Endothelial cell of umbilical vein (primary cell): Measurements from ENCODE around the gene SPEF2. TPM values are rescaled to one million over a fixed set of nuclear protein-coding genes. Genes with fewer than 3 reads are reported as not detected.

Experiments
- BruUV-seq: library from RNA; stranded (reverse); fragments of 400-500 nt; replicated peaks from 2 replicates; lab custom pipeline; 2021; lab: Mats Ljungman, UMichigan
- CTCF ChIA-PET: fragments of 300-600, 350-600 bp; sonication (Branson Sonifier 250); formaldehyde crosslinking; loops from one replicate; lab custom pipeline; 2021; ENCODE audit warnings: antibody characterized with exemption, inconsistent platforms; lab: Charles Lee
- POLR2A ChIA-PET: fragments of 300-600, 350-600 bp; sonication (Branson Sonifier 250); formaldehyde crosslinking; loops from one replicate; lab custom pipeline; 2021; ENCODE audit warnings: antibody characterized with exemption, inconsistent platforms; lab: Charles Lee
- DNase-seq: peaks from one replicate; pipeline ENCODE4 v3.0.0-alpha.2; 2011; ENCODE audit warnings: low read depth, low spot score
- FAIRE-seq: peaks from 2 replicates; lab custom pipeline; 2011; peaks lifted over from hg19 to GRCh38; lab: Jason Lieb, UNC
- H2AFZ ChIP-seq: 2 replicates; pipeline ENCODE4 v1.6.0; 2012; ENCODE audit warnings: low read depth, low read length, control low read depth, inconsistent platforms
- H3K27ac ChIP-seq: 2 replicates; pipeline ENCODE4 v1.5.1; 2011; ENCODE audit warnings: low read depth, mild to moderate bottlenecking, control low read depth, low read length, moderate library complexity; ENCODE audit not compliant: insufficient read depth
- H3K27me3 ChIP-seq, 2 experiments: 2 replicates each; pipeline versions ENCODE4 v1.6.0 to v1.6.1; 2011; ENCODE audit warnings: low read length in 2 of 2, mixed read lengths in 1 of 2; ENCODE audit not compliant: control insufficient read depth in 2 of 2, insufficient read depth in 2 of 2
- H3K36me3 ChIP-seq, 2 experiments: 2 replicates in 1 of 2; 3 replicates in 1 of 2; pipeline ENCODE4 v1.5.1; 2011; ENCODE audit warnings: low read length in 2 of 2, mild to moderate bottlenecking in 1 of 2, moderate library complexity in 1 of 2; ENCODE audit not compliant: control insufficient read depth in 2 of 2, insufficient read depth in 2 of 2; ENCODE audit errors: extremely low read depth in 1 of 2
- H3K4me1 ChIP-seq: 3 replicates; pipeline ENCODE4 v1.5.1; 2011; ENCODE audit warnings: mild to moderate bottlenecking, low read length; ENCODE audit not compliant: control insufficient read depth, insufficient read depth; ENCODE audit errors: extremely low read depth
- H3K4me2 ChIP-seq: 2 replicates; pipeline ENCODE4 v1.6.1; 2011; ENCODE audit warnings: low read length, control low read depth, mixed read lengths; ENCODE audit not compliant: insufficient read depth
- H3K4me3 ChIP-seq, 3 experiments: fragments of 200-600 bp in 1 of 3; sonication (generic), shearing (Covaris generic) in 1 of 3; replicated peaks in 1 of 3; 2 replicates each; pipeline ENCODE4 v1.5.1; 2011 to 2016; ENCODE audit warnings: control low read depth in 3 of 3, low read length in 3 of 3, mild to moderate bottlenecking in 2 of 3, inconsistent platforms in 1 of 3, low read depth in 1 of 3, moderate library complexity in 1 of 3; ENCODE audit not compliant: insufficient read depth in 1 of 3
- H3K79me2 ChIP-seq: 2 replicates; pipeline ENCODE4 v1.6.0; 2012; ENCODE audit warnings: low read length, inconsistent platforms; ENCODE audit not compliant: control insufficient read depth, insufficient read depth
- H3K9ac ChIP-seq: replicated peaks from 2 replicates; pipeline ENCODE3; 2011; ENCODE audit warnings: low read length, control low read depth; ENCODE audit not compliant: insufficient read depth; ENCODE audit errors: extremely low read depth
- H3K9me1 ChIP-seq: replicated peaks from 3 replicates; pipeline ENCODE4 v1.6.0; 2011; ENCODE audit warnings: mild to moderate bottlenecking, low read length; ENCODE audit not compliant: control insufficient read depth, insufficient read depth; ENCODE audit errors: extremely low read depth
- H3K9me3 ChIP-seq: replicated peaks from 2 replicates; pipeline ENCODE4 v1.5.1; 2012; ENCODE audit warnings: low read length, inconsistent platforms; ENCODE audit not compliant: control insufficient read depth, insufficient read depth
- H4K20me1 ChIP-seq: replicated peaks from 2 replicates; pipeline ENCODE3; 2011; ENCODE audit warnings: mild to moderate bottlenecking, low read length; ENCODE audit not compliant: control insufficient read depth, insufficient read depth; ENCODE audit errors: extremely low read depth
- CTCF ChIP-seq, 2 donors: IDR thresholded peaks; 1 replicate in 1 of 2; 2 replicates in 1 of 2; pipeline ENCODE4 v1.5.1; 2011; ENCODE audit warnings: low read length in 2 of 2, mild to moderate bottlenecking in 2 of 2, moderate library complexity in 2 of 2, control low read depth in 1 of 2, inconsistent platforms in 1 of 2, low read depth in 1 of 2; ENCODE audit not compliant: insufficient read depth in 1 of 2; ENCODE audit errors: extremely low read depth in 1 of 2
- EZH2 ChIP-seq: IDR thresholded peaks from 2 replicates; pipeline ENCODE4 v1.6.1; 2012; ENCODE audit warnings: borderline replicate concordance, low read depth, mild to moderate bottlenecking, moderate library complexity, low read length, inconsistent platforms; ENCODE audit not compliant: severe bottlenecking
- FOS ChIP-seq: IDR thresholded peaks from 2 replicates; pipeline ENCODE4 v1.6.1; 2011; ENCODE audit warnings: mild to moderate bottlenecking, low read length, moderate library complexity, borderline replicate concordance; ENCODE audit not compliant: insufficient read depth
- GATA2 ChIP-seq: IDR thresholded peaks from 2 replicates; pipeline ENCODE4 v1.7.0; 2011; ENCODE audit warnings: low read depth, mild to moderate bottlenecking, moderate library complexity, mixed read lengths, low read length; ENCODE audit not compliant: insufficient read length, insufficient read depth
- JUN ChIP-seq: IDR thresholded peaks from 2 replicates; pipeline ENCODE4 v1.6.1; 2011; ENCODE audit warnings: borderline replicate concordance, low read depth; ENCODE audit not compliant: insufficient read length, insufficient read depth
- POLR2A ChIP-seq: IDR thresholded peaks from 2 replicates; pipeline ENCODE4 v1.6.1; 2012; ENCODE audit warnings: low read depth, mild to moderate bottlenecking, control low read depth, low read length
- dilution Hi-C: fragments of 300-500 bp; cut with MboI; formaldehyde crosslinking; loops from one replicate; pipeline ENCODE4 v1.15.0; 2019; ENCODE audit warnings: low sequenced_read_pairs; ENCODE audit not compliant: extremely low pct_ligation_motif_present
- intact Hi-C: fragments of 100-400 bp; cut with micrococcal nuclease; formaldehyde crosslinking; loops from one replicate; pipeline ENCODE4 v1.10.0; 2022
- polyA plus RNA-seq, 4 experiments: library from polyadenylated mRNA; depleted of rRNA in 3 of 4; stranded (reverse) in 3 of 4; unstranded in 1 of 4; fragments of >200 nt; gene quantifications; 2 replicates each; pipeline versions ENCODE4 v1.2.1 to v1.2.3, GENCODE V29; 2011 to 2012; ENCODE audit warnings: missing spikeins in 1 of 4
- total RNA-seq: library from RNA; stranded (reverse); gene quantifications from 2 replicates; pipeline ENCODE4 v1.2.3, GENCODE V29; 2021

SPEF2 gene
- total and polyA plus RNA-seq, 2 donors (not counting 3 experiments of a cell fraction or from before 2014, with no cell fraction given): 0.28 to 0.73 TPM

GRCh38 chr5:35830587-35830986 is 212.9 kb downstream of the SPEF2 start:
- Histone ChIP-seq H3K4me3 (no peak overlapping the region), H3K9ac (no peak overlapping the region), H3K27ac (no peak overlapping the region), H3K4me2 (no peak overlapping the region), H3K4me1 (no peaks in the 10 kb centered on the region), H3K9me3 (no peaks in the 10 kb centered on the region), H3K27me3 (peaks cover 0 to 2% of the 10 kb centered on the region in 2 experiments), H4K20me1 (no peaks in the 10 kb centered on the region), H3K36me3 (no peaks in the 10 kb centered on the region), H3K9me1 (no peaks in the 10 kb centered on the region), H3K79me2 (no peaks in the 10 kb centered on the region), H2AFZ (no peak overlapping the region)
- no TSS peak for BruUV-seq
- intact Hi-C loops: no loop called here
- DNase-seq: no peak
- ChIA-PET POLR2A (no interaction called here), CTCF (interaction anchor here (0.8 to 1.2 kb wide), 2 partner anchors 7 to 95 kb away, joined by 3 read pairs; no protein-coding TSS in a partner anchor)
- dilution Hi-C loops: no loop called here
- no peak for FAIRE-seq
- TF ChIP-seq JUN (no peak), EZH2 (no peak), POLR2A (no peak), FOS (no peak), CTCF (IDR thresholded peaks at IDR 0.05; ENCODE audit: extremely low read depth in 1 of 2, insufficient read depth in 1 of 2, low read depth in 1 of 2, low read length in 2 of 2) (no peak)

- H3K27me3 ChIP-seq: peaks cover 0 to 2% of the 10 kb centered on the region in 2 experiments
- intact Hi-C loops (no loop called here), dilution Hi-C loops (no loop called here)
- H3K36me3 ChIP-seq: no peaks in the 10 kb centered on the region
- H3K4me3 ChIP-seq: no peak overlapping the region
- H3K9me1 ChIP-seq: no peaks in the 10 kb centered on the region
- TF ChIP-seq GATA2: no peak
- no peak for TF ChIP-seq CTCF (IDR thresholded peaks at IDR 0.05; ENCODE audit: extremely low read depth in 1 of 2, insufficient read depth in 1 of 2, low read depth in 1 of 2, low read length in 2 of 2)
- no peak for TF ChIP-seq EZH2
- H3K9me3 ChIP-seq: no peaks in the 10 kb centered on the region
- no peaks in the 10 kb centered on the region for H4K20me1 ChIP-seq
- no peak overlapping the region for H3K4me2 ChIP-seq
- no peak for FAIRE-seq
- POLR2A ChIA-PET: no interaction called here
- no TSS peak for BruUV-seq
- DNase-seq: no peak
- H3K79me2 ChIP-seq: no peaks in the 10 kb centered on the region
- CTCF ChIA-PET: no interaction called here
- no peak overlapping the region for H3K27ac ChIP-seq
- H3K9ac ChIP-seq: no peak overlapping the region
- H2AFZ ChIP-seq: no peak overlapping the region
- H3K4me1 ChIP-seq: no peaks in the 10 kb centered on the region
These were observed 215.1 kb downstream of the SPEF2 start for GRCh38 chr5:35832762-35833161.
